Gastroesophageal sphincter (tissue), 4 donors: Measurements from ENCODE around the gene SPATA46. TPM values are rescaled to one million over a fixed set of nuclear protein-coding genes. Genes with fewer than 3 reads are reported as not detected.

Source experiments
- ATAC-seq: fragments of 150-250 bp; one replicate; pipeline ENCODE4 v1.9.1; 2016; ENCODE audit warnings: mild to moderate bottlenecking, moderate library complexity
- H3K27ac ChIP-seq, 4 donors: fragments of 200-600 bp; sonication (generic) in 3 of 4; 1 replicate in 3 of 4; 2 replicates in 1 of 4; pipeline ENCODE4 v1.5.1; 2016 to 2019
- H3K27me3 ChIP-seq: fragments of 200-600 bp; sonication (generic); one replicate; pipeline ENCODE4 v1.5.1; 2019
- H3K36me3 ChIP-seq, 2 donors: fragments of 200-600 bp; sonication (generic); one replicate each; pipeline ENCODE4 v1.5.1; 2019; ENCODE audit warnings: control low read depth in 1 of 2
- H3K4me1 ChIP-seq, 3 donors: fragments of 200-600 bp; sonication (generic); 1 replicate in 2 of 3; 2 replicates in 1 of 3; pipeline ENCODE4 v1.5.1; 2016 to 2019; ENCODE audit warnings: control low read depth in 2 of 3
- H3K4me3 ChIP-seq, 2 donors: fragments of 200-600 bp; sonication (generic); one replicate each; pipeline ENCODE4 v1.5.1; 2019; ENCODE audit warnings: mild to moderate bottlenecking in 1 of 2, moderate library complexity in 1 of 2
- H3K9me3 ChIP-seq, 3 donors: fragments of 200-600 bp; sonication (generic); one replicate each; pipeline ENCODE4 v1.5.1; 2017 to 2019; ENCODE audit warnings: control low read depth in 2 of 3
- CTCF ChIP-seq, 4 experiments: fragments of 200-600 bp in 2 of 4; fragments of 450-650 bp in 2 of 4; sonication (generic) in 1 of 4; IDR thresholded peaks; one replicate each; pipeline ENCODE4 v1.5.1; 2017 to 2019; ENCODE audit warnings: antibody characterized with exemption in 4 of 4, mild to moderate bottlenecking in 2 of 4, moderate library complexity in 2 of 4
- EP300 ChIP-seq: sonication (generic); formaldehyde crosslinking; IDR thresholded peaks from one replicate; pipeline ENCODE4 v1.6.1; 2017; ENCODE audit warnings: antibody characterized with exemption, mild to moderate bottlenecking
- POLR2A ChIP-seq, 2 donors: fragments of 450-650 bp; IDR thresholded peaks; one replicate each; pipeline ENCODE4 v1.6.1; 2017; ENCODE audit warnings: antibody characterized with exemption in 2 of 2, mild to moderate bottlenecking in 2 of 2, moderate library complexity in 1 of 2
- POLR2AphosphoS5 ChIP-seq: sonication (generic); formaldehyde crosslinking; IDR thresholded peaks from one replicate; pipeline ENCODE4 v1.6.1; 2017; ENCODE audit warnings: antibody characterized with exemption
- WGBS, 2 donors: methylation state at CpG; one replicate each; pipeline ENCODE4 v1.1.5; 2018; ENCODE audit warnings: low coverage in 1 of 2; 5-methylcytosine and 5-hydroxymethylcytosine counted together
- total RNA-seq, 4 donors: library from RNA; depleted of rRNA; stranded (reverse); fragments of >200 nt; gene quantifications; one replicate each; pipeline ENCODE4 v1.1.0, GENCODE V29; 2016

The SPATA46 gene
- total RNA-seq, 4 donors from 2014 or later, result not detected

- Histone ChIP-seq H3K4me3 (no peak overlapping the region), H3K9me3 (no peaks in the 10 kb centered on the region)
Observed at GRCh38 chr1:162388083-162388594, 11.5 kb upstream of the SPATA46 start.

GRCh38 chr1:162387226-162388082 lies 10.8 kb upstream of the SPATA46 start:
- peaks cover 0 to 18% of the 10 kb centered on the region in 2 donors for H3K36me3 ChIP-seq
- H3K4me1 ChIP-seq, result no peaks in the 10 kb centered on the region
- H3K4me3 ChIP-seq, result no peak overlapping the region
- TF ChIP-seq POLR2AphosphoS5 (no peak), EP300 (no peak), CTCF (IDR thresholded peaks at IDR 0.05) (no peak), POLR2A (IDR thresholded peaks at IDR 0.05) (no peak)
- 81 to 86% methylated on average over 8 to 15 of the region's 20 CpGs for WGBS, 2 donors
- ATAC-seq, result no peak
- peaks cover under 1% of the 10 kb centered on the region for H3K27me3 ChIP-seq
- no peak overlapping the region for H3K27ac ChIP-seq
- no peaks in the 10 kb centered on the region for H3K9me3 ChIP-seq

More at GRCh38 chr1:162388083-162388594, 11.5 kb upstream of the SPATA46 start:
- Histone ChIP-seq H3K27ac (no peak overlapping the region), H3K27me3 (peaks cover 7% of the 10 kb centered on the region), H3K4me1 (no peaks in the 10 kb centered on the region), H3K36me3 (peaks cover 0 to 15% of the 10 kb centered on the region in 2 donors)
- WGBS, 2 donors, result 79 to 84% methylated on average over 2 to 8 of the region's 8 CpGs
- TF ChIP-seq CTCF (IDR thresholded peaks at IDR 0.05), result no peak
- TF ChIP-seq EP300, result no peak
- no peak for TF ChIP-seq POLR2AphosphoS5
- TF ChIP-seq POLR2A (IDR thresholded peaks at IDR 0.05), result no peak
- ATAC-seq, result no peak

- WGBS, 2 donors, result 66 to 100% methylated on average over 2 to 3 of the region's 8 CpGs
- H3K27me3 ChIP-seq, result no peaks in the 10 kb centered on the region
- H3K4me1 ChIP-seq, result no peaks in the 10 kb centered on the region
- H3K36me3 ChIP-seq, result peaks cover 0 to 18% of the 10 kb centered on the region in 2 donors
- no peaks in the 10 kb centered on the region for H3K9me3 ChIP-seq
- no peak for ATAC-seq
- H3K4me3 ChIP-seq, result no peak overlapping the region
- no peak for TF ChIP-seq CTCF (IDR thresholded peaks at IDR 0.05)
- TF ChIP-seq POLR2A (IDR thresholded peaks at IDR 0.05), result no peak
- no peak for TF ChIP-seq EP300
- no peak for TF ChIP-seq POLR2AphosphoS5
- no peak overlapping the region for H3K27ac ChIP-seq
Observed at GRCh38 chr1:162386292-162387225, 9.9 kb upstream of the SPATA46 start.

GRCh38 chr1:162385702-162386101 lies 9.0 kb upstream of the SPATA46 start:
- WGBS, 2 donors, result no CpG with 5 or more reads among the region's 3 CpGs
- ATAC-seq, result no peak
- no peak overlapping the region for H3K4me3 ChIP-seq
- no peaks in the 10 kb centered on the region for H3K9me3 ChIP-seq
- TF ChIP-seq EP300, result no peak
- TF ChIP-seq POLR2A (IDR thresholded peaks at IDR 0.05), result no peak
- TF ChIP-seq CTCF (IDR thresholded peaks at IDR 0.05), result no peak
- TF ChIP-seq POLR2AphosphoS5, result no peak
- no peak overlapping the region for H3K27ac ChIP-seq
- H3K36me3 ChIP-seq, result peaks cover 0 to 18% of the 10 kb centered on the region in 2 donors
- H3K27me3 ChIP-seq, result no peaks in the 10 kb centered on the region
- no peaks in the 10 kb centered on the region for H3K4me1 ChIP-seq
